NCI-H524 treated with DMSO at 0.1 percent for 48 hours (cell line): Measurements from ENCODE around the gene KLK15.
A peak's percentile ranks its signal among the peaks of the same experiment; 100 is the strongest.
"Not testable (repeated sequence)": the region's sequence is repeated elsewhere in the genome, so short reads cannot be mapped to it uniquely, and the experiment has no call there.

Experiments
- DNase-seq: peaks from one replicate; lab custom pipeline; 2025; lab: John Stamatoyannopoulos, UW

Gene KLK15

DNA sequence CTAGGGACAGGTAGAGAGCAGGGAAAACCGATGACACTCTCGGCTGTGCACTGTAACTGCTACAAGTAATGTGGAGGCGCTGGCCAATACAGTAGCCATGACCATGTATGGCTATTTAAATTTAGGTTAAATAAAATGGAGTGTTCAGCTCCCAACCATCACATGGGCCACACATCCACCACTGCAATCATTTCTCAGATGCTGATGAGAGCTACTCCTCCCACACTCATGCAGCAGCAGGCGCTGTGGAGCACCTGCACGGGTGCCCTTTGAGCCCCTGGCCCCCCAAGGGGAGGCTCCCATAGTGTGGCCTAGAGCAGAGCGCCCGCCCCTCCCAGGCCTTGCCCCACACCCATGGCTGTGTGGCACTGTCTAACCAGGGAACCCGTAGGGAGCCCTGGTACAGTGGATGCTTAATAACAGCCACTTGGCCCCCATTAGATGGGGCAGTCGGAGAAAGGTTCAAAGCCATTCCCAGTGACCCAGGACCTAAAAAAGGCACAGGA lies 37.2 kb downstream of the KLK15 start:
- no peak for DNase-seq

GRCh38 chr19:50795664-50796073 lies 37.7 kb downstream of the KLK15 start:
- DNase-seq = no peak

DNA sequence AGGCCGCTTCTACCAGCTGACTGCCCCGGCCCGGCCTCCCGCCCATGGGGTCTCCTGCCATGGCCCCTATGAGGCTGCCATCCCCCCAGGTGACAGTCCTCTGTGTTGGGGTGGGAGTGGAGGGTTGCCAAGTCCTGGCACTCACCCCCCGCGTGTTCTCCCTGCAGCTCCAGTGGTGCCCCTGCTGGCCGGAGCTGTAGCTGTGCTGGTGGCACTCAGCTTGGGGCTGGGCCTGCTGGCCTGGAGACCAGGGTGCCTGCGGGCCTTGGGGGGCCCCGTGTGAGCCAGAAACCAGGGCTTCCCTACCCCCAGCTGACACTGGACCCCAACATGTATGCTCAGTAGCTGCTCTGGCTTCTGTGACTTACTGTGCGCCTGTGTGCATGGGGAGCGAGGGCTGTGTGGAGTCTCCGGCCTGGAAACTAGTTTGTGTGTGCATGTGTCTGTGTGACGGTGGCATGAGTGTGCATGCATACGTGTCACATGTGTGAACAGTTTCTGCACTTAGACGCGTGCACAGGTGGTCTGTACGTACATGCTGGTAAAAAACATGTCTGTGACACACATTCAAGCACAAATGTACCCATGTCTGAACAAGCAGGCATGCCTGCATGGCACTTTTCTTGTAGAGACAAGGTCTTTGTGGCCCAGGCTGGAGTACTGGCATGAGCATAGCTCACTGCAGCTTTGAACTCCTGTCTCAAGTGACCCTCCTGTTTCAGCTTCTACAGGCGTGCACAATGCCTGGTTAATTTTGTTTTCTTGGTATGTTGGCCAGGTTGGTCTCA lies 38.3 kb downstream of the KLK15 start:
- DNase-seq = peak; percentile 26

DNA sequence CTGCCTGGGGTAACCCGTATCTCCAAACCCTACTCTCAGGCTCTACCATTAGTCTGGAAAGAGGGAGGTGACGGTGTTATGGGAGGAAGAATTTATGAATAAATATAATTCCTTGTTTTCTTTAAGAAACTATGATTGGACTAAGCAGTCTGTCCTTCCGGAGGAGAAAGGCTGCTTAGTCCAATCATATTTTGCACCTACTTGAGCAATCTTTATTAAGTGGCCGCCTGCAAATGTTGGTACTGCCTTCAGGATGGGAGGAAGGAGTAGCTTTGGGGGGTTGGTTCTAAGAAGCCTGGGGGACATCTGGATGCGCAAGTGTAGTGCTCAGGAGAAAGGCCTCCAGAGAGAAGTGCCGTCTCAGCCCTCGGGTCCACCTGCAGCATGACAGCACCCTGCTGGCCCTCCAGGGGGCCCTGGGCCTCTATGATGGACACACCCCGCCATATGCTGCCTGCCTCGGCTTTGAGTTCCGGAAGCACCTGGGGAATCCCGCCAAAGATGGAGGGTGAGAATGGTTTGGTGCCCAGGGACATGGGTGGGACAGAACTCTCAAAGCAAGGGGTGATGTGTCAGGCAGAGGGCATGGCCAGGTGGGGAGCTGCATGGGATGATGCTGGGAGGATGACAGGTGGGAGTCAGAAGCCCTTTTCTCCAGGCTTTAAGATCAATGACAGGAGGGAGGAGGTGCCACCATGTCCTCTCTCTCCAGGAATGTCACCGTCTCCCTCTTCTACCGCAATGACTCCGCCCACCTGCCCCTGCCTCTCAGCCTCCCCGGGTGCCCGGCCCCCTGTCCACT lies 39.1 kb downstream of the KLK15 start:
- DNase-seq = peak; percentile 63

- no peak for DNase-seq
Measured at GRCh38 chr19:50793558-50794065, 39.8 kb downstream of the KLK15 start.

DNA sequence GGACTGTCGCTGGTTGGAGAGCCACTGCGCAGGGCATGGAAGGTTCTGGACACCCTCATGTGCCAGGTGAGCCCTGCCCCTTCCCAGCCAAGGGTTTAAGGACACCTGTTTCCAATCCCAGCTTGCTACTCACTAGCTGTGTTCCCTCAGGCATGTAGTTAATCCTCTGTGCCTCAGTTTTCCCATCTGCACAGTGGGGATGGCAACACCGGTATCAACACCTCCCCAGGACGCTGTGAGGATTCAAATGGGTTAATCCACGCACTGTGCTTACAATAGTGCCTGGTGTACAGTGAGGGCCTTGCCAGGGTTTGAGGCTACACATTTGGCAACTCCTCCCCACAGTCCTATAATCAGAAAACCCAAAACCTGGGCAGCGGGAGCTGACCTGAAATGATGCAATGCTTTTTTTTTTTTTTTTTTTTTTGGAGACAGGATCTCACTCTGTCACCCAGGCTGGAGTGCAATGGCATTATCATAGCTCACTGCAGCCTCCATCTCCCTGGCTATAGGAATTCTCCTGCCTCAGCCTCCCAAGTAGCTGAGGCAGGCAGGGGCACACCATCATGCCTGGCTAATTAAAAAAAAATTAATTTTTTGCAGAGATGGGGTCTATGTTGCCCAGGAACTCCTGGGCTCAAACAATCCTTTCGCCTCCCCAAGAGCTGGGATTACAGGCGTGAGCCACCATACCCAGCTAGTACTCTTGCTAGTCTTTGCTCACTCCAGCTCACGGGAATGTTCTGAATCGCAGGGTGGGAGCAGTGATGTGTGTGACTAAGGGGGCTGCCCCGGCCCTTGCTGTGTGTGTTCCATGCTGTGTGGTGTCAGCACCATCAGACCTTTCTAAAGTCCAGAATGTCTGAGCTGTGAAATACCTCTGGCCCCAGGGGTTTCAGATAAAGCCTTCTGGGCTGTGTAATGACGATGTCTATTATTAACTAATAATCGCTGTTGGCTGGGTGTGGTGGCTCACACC lies 40.8 kb downstream of the KLK15 start:
- no peak for DNase-seq

DNA sequence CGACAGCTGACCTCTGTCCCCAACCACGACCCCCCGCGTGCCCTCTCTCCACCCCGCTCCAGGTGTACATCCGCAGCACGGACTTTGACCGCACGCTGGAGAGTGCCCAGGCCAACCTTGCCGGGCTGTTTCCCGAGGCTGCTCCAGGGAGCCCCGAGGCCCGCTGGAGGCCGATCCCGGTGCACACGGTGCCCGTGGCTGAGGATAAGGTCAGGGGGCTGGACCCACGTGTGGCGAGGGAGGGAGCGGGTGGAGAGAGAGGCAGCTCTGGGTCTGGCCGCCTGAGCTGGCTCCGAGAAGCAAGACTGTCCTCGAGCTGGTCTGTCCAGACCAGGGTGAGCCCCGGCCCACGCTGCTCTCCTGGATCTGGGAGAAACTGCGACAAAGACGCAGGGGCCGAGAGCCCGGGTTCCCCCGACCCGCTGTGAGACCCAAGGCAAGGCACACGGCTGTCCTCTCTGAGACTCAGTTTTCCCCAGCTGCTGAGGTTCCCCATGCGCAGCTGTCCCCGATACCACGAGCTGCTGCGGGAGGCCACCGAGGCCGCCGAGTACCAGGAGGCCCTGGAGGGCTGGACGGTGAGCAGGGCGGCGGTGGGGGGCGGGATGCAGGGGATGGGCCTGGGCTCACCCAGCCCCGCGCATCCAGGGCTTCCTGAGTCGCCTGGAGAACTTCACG lies 41.6 kb downstream of the KLK15 start:
- no peak for DNase-seq

DNA sequence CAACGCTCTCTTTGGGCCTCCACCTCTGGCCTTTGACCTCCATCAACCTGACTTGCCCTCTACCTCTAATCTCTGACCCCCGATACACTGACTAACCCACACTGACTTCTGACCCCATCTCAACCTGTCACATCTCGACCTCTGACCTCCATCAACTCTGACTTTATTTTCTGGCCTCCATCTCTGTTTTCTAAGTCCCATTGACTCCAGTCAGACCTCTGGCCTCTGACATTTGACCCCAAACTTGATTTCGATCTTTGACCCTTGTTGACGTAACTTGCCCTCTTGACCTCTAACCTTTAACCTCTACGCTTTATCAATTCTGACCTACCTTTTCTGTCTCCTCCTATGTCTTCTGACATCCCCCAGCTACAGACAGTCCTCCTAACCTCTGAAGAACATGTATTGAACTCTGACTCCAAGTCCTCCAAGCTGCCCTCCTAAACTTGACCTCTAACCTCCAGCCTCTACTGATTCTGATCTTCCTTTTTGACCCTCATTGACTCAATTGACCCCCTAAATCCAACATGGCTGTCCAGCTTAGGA lies 42.4 kb downstream of the KLK15 start:
- DNase-seq = no peak

- DNase-seq = no peak
Measured at GRCh38 chr19:50790396-50790795, 43.0 kb downstream of the KLK15 start, which contains the start of gene ACP4. ACP4 (plus strand) TSS chr19:50790415; CDS start chr19:50790415, 0 bp downstream.

GRCh38 chr19:50785329-50785728 lies 48.0 kb downstream of the KLK15 start:
- no peak for DNase-seq

DNA sequence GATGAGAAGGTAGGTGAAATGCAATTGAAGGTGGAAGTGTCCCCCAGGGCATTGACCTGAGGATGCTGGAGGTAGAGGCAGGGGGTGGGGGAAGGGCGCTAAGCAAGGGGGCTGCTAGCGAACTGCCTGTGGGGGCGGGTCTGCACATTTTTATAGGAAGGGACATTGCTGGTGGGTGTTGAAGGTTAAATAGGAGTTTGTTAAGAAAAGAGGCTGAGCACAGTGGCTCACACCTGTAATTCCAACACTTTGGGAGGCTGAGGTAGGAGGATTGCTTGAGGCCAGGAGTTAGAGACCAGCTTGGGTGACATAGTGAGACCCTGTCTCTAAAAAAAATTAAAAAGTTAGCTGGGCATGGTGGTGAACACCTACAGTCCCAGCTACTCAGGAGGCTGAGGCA lies 48.7 kb downstream of the KLK15 start:
- DNase-seq = no peak

- DNase-seq = not testable (repeated sequence)
Measured at GRCh38 chr19:50783848-50784152, 49.6 kb downstream of the KLK15 start.

GRCh38 chr19:50780753-50781435 lies 52.5 kb downstream of the KLK15 start:
- no peak for DNase-seq

- no peak for DNase-seq
Measured at GRCh38 chr19:50779504-50780457, 53.6 kb downstream of the KLK15 start.

- DNase-seq = no peak
Measured at GRCh38 chr19:50778906-50779430, 54.4 kb downstream of the KLK15 start.

DNA sequence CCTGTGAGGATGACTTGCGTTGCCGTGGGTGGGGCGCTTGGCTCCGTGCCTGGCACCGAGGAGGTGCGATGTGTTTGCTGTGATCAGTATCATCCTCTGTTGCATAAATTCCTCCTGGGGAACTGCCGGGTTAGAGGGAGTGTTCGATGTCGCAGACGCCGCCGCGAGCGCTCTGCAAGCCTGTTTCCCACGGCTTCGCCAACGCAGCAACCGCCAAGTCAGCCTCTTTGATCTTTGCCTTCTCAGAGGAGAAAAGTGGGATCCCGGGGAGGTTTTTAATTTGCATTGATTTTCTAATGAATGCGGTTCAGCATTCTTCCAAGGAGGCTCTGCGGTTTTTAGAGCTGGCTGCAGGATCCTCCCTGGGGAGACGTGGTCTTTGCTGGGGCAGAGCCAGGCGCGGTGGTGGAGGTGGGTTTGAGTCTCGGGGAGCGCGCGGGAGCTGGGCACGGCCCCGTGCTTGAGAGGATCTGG lies 55.5 kb downstream of the KLK15 start:
- DNase-seq = no peak

DNA sequence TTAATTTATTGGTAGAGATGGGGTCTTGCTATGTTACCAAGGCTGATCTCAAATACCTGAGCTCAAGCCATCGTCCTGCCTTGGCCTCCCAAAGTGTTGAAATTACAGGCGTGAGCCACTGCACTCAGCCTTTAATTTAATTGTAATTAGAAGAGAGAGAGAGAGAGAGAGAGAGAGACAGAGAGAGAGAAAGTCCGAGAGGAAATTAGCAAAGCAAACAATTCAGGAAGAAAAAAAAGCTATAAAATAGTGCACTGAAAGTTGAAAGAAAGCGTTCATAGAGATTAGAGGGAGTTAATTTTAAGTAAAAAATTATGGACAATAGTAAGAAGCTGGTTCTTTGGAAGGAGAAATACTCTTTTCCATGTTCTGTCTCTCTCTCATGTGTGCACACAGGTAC lies 56.1 kb downstream of the KLK15 start:
- DNase-seq = no peak

- no peak for DNase-seq
Measured at GRCh38 chr19:50776131-50776530, 57.2 kb downstream of the KLK15 start.
